Measurements from ENCODE around the gene SARDH.
"Not testable (repeated sequence)": the region's sequence is repeated elsewhere in the genome, so short reads cannot be mapped to it uniquely, and the experiment has no call there.

The SARDH gene

DNA sequence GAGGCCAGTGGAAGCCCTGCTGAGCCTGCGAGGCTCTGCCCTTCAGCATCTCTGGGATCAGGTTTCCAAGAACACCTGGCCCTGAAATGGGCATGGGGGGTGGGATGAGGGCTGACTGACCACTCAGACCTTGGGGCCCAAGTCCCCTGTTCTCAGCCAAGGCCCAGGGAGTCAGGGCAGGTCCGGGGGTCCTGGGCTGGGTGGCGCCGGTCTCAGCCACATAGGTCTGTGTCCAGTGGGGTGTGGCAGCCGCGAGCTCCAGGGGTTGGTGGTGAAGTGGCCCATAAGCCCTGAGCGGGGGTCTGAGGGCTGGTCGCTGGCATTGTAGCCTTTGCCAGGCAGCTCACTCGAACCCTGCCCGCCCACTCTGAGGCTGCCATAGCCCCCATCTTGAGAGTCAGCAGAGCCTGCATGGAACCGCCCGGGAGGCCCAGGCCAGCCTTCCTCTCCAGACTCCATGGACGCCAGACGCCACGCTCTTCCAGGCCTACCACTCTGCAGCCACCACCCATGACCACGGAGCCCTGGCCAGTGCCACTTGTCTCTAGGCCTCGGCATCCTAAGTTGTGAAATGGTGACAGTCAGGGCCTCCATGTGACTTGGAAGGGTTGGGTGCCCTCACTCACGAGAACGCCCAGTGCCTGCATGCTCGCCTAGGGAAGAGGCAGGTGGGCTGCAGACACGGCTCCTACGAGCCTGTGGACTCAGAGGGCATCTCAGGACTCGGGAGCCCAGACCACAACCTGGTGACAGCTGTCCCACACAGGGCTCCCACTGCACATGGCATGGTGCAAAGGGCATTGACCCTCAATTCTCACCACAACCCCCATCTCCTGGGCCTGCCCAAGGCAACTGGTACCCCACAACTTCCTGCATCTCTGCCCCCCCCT, 108.7 kb downstream of the SARDH start:
- no peaks in the 10 kb centered on the region for H3K36me3 ChIP-seq (ENCODE audit: insufficient read depth)
- H3K27me3 ChIP-seq (ENCODE audit: insufficient read depth, low read depth), result peaks cover 19% of the 10 kb centered on the region
- no peaks in the 10 kb centered on the region for H3K4me1 ChIP-seq (ENCODE audit: low read depth, poor library complexity, severe bottlenecking)
- no peaks in the 10 kb centered on the region for H3K79me2 ChIP-seq (ENCODE audit: insufficient read depth, low read depth)
- no peak overlapping the region for H3K4me2 ChIP-seq
- H3K9ac ChIP-seq, result no peak overlapping the region
- TF ChIP-seq, protein P1, sequence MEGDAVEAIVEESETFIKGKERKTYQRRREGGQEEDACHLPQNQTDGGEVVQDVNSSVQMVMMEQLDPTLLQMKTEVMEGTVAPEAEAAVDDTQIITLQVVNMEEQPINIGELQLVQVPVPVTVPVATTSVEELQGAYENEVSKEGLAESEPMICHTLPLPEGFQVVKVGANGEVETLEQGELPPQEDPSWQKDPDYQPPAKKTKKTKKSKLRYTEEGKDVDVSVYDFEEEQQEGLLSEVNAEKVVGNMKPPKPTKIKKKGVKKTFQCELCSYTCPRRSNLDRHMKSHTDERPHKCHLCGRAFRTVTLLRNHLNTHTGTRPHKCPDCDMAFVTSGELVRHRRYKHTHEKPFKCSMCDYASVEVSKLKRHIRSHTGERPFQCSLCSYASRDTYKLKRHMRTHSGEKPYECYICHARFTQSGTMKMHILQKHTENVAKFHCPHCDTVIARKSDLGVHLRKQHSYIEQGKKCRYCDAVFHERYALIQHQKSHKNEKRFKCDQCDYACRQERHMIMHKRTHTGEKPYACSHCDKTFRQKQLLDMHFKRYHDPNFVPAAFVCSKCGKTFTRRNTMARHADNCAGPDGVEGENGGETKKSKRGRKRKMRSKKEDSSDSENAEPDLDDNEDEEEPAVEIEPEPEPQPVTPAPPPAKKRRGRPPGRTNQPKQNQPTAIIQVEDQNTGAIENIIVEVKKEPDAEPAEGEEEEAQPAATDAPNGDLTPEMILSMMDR (conservative IDR thresholded peaks at IDR 0.05; ENCODE audit: low read depth, low read length), result no peak
- H2AFZ ChIP-seq (ENCODE audit: low read depth), result no peak overlapping the region
- H3K27ac ChIP-seq, result no peak overlapping the region
- no peaks in the 10 kb centered on the region for H4K20me1 ChIP-seq (ENCODE audit: insufficient read depth)
- no peak overlapping the region for H3K4me3 ChIP-seq (IDR thresholded peaks at IDR 0.05; ENCODE audit: insufficient read depth, low read depth, low read length)

DNA sequence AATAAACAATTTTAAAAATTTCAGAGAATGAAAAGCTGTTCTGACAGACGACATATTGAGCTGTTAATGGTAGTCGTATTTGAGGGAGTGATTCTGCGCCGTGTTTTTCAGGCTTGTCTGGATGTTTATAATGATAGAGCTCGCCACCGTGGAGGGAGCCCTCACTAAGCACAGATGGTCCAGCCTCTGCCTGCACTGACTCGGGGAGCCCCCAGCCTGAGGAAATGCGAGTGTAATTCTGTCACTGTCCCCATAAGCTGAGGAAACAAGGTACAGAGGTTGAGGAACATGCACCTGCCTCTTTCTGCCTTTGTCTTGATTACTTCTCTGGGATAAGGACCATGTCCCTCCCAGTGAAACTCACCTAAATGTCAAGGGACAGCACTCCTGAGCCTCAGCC, 109.4 kb downstream of the SARDH start:
- H3K27ac ChIP-seq, result no peak overlapping the region
- H3K4me2 ChIP-seq, result no peak overlapping the region
- H3K4me1 ChIP-seq (ENCODE audit: low read depth, poor library complexity, severe bottlenecking), result no peaks in the 10 kb centered on the region
- TF ChIP-seq, protein P1 (conservative IDR thresholded peaks at IDR 0.05; ENCODE audit: low read depth, low read length), result no peak
- no peak overlapping the region for H2AFZ ChIP-seq (ENCODE audit: low read depth)
- no peak overlapping the region for H3K4me3 ChIP-seq (IDR thresholded peaks at IDR 0.05; ENCODE audit: insufficient read depth, low read depth, low read length)
- H3K27me3 ChIP-seq (ENCODE audit: insufficient read depth, low read depth), result peaks cover 19% of the 10 kb centered on the region
- H3K36me3 ChIP-seq (ENCODE audit: insufficient read depth), result no peaks in the 10 kb centered on the region
- no peaks in the 10 kb centered on the region for H3K79me2 ChIP-seq (ENCODE audit: insufficient read depth, low read depth)
- no peaks in the 10 kb centered on the region for H4K20me1 ChIP-seq (ENCODE audit: insufficient read depth)
- no peak overlapping the region for H3K9ac ChIP-seq

DNA sequence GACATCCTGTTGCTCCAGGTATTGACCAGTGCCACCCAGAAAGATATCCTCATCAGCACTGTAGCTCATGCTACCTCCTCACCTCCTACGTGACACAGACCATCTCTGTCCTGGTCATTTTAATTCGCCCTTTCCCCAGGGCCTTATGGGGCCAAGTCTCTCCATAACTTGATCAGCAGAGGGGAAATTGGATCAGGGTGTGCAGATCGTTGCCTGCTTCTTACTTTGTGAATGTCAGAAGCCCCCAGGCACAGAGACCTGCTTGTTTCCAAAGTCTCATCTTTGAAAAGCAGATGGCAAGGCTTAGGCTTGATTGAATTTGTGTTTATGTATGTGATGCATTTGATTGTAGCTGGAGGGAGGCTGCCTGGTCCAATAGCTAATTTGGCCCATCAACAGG, 110.8 kb downstream of the SARDH start:
- Histone ChIP-seq H3K27ac (no peak overlapping the region), H3K36me3 (ENCODE audit: insufficient read depth) (no peaks in the 10 kb centered on the region), H3K4me1 (ENCODE audit: low read depth, poor library complexity, severe bottlenecking) (no peaks in the 10 kb centered on the region), H3K9ac (no peak overlapping the region), H3K27me3 (ENCODE audit: insufficient read depth, low read depth) (peaks cover 25% of the 10 kb centered on the region), H3K4me3 (IDR thresholded peaks at IDR 0.05; ENCODE audit: insufficient read depth, low read depth, low read length) (no peak overlapping the region), H3K4me2 (no peak overlapping the region), H4K20me1 (ENCODE audit: insufficient read depth) (no peaks in the 10 kb centered on the region), H3K79me2 (ENCODE audit: insufficient read depth, low read depth) (no peaks in the 10 kb centered on the region), H2AFZ (ENCODE audit: low read depth) (no peak overlapping the region)
- TF ChIP-seq, protein P1 (conservative IDR thresholded peaks at IDR 0.05; ENCODE audit: low read depth, low read length), result no peak

DNA sequence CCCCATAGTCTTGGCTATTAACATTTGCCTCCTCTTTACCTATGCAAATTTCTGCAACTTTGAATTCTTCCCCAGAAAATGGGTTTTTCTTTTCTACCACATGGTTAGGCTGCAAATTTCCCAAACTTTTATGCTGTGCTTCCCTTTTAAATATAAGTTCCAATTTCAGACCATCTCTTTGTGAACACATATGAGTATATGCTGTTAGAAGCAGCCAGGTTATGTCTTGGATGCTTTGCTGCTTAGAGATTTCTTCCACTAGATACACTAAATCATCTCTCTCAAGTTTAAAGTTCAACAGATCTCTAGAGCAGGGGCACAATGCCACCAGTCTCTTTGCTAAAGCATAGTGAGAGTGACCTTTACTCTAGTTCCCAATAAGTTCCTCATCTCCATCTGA, 112.1 kb downstream of the SARDH start:
- not testable (repeated sequence) for H3K79me2 ChIP-seq (ENCODE audit: insufficient read depth, low read depth); H3K4me1 ChIP-seq (ENCODE audit: low read depth, poor library complexity, severe bottlenecking)
- H3K27me3 ChIP-seq (ENCODE audit: insufficient read depth, low read depth), result peaks cover 33% of the 10 kb centered on the region

DNA sequence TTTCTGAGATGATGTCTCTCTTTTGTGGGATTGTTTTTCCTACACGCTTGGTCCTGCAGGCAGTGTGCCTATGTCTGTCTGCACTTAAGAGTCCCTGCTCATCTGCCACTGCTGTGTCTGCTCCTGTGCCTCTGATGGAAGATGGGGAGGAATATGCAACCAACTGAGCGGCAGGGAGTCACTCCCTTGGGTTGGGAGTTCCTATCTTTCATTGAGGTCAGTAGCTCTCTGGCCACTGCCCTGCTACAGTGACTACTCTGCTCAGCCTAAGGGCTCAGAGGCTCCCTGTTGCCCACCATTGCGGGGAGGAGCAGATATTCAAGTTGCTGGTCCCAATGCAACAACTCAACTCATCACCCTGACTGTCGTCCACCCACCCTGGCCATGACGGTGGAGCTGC, 115.6 kb downstream of the SARDH start:
- TF ChIP-seq, protein P1 (conservative IDR thresholded peaks at IDR 0.05; ENCODE audit: low read depth, low read length), result no peak
- H3K4me1 ChIP-seq (ENCODE audit: low read depth, poor library complexity, severe bottlenecking), result no peaks in the 10 kb centered on the region
- no peaks in the 10 kb centered on the region for H3K79me2 ChIP-seq (ENCODE audit: insufficient read depth, low read depth)
- H2AFZ ChIP-seq (ENCODE audit: low read depth), result no peak overlapping the region
- H3K4me3 ChIP-seq (IDR thresholded peaks at IDR 0.05; ENCODE audit: insufficient read depth, low read depth, low read length), result no peak overlapping the region
- H3K4me2 ChIP-seq, result no peak overlapping the region
- no peaks in the 10 kb centered on the region for H4K20me1 ChIP-seq (ENCODE audit: insufficient read depth)
- H3K9ac ChIP-seq, result no peak overlapping the region
- no peak overlapping the region for H3K27ac ChIP-seq
- H3K36me3 ChIP-seq (ENCODE audit: insufficient read depth), result no peaks in the 10 kb centered on the region
- peaks cover 53% of the 10 kb centered on the region for H3K27me3 ChIP-seq (ENCODE audit: insufficient read depth, low read depth)

More for the DNA sequence above, 112.1 kb downstream of the SARDH start:
- not testable (repeated sequence) for H3K27ac ChIP-seq; H4K20me1 ChIP-seq (ENCODE audit: insufficient read depth); H3K4me3 ChIP-seq (IDR thresholded peaks at IDR 0.05; ENCODE audit: insufficient read depth, low read depth, low read length); H2AFZ ChIP-seq (ENCODE audit: low read depth); H3K9ac ChIP-seq; H3K36me3 ChIP-seq (ENCODE audit: insufficient read depth); H3K4me2 ChIP-seq

All from KMS-11 (cell line).